H9 (cell line): ENCODE data around the gene PLAGL1. TPM values are rescaled to one million over a fixed set of nuclear protein-coding genes. Genes with fewer than 3 reads are reported as not detected.

Source experiments
- DNase-seq: peaks from one replicate; pipeline ENCODE4 v3.0.0-alpha.2; 2017
- H2AFZ ChIP-seq: one replicate; pipeline ENCODE4 v1.6.1; 2013; ENCODE audit warnings: mild to moderate bottlenecking, low read length, control low read depth, moderate library complexity
- H2AK5ac ChIP-seq: 2 replicates; pipeline ENCODE4 v1.6.1; 2013; ENCODE audit warnings: low read length, control low read depth, mixed read lengths; ENCODE audit not compliant: insufficient read length
- H2BK120ac ChIP-seq: one replicate; pipeline ENCODE4 v1.6.1; 2013; ENCODE audit warnings: low read depth, mild to moderate bottlenecking, low read length, control low read depth, inconsistent platforms; ENCODE audit not compliant: poor library complexity, severe bottlenecking
- H2BK12ac ChIP-seq: 2 replicates; pipeline ENCODE4 v1.6.1; 2013; ENCODE audit warnings: low read length, control low read depth, mixed read lengths, low read depth; ENCODE audit not compliant: insufficient read length
- H2BK15ac ChIP-seq: 2 replicates; pipeline ENCODE4 v1.6.1; 2013; ENCODE audit warnings: low read depth, low read length, control low read depth
- H2BK20ac ChIP-seq: one replicate; pipeline ENCODE4 v1.6.1; 2013; ENCODE audit warnings: low read depth, mild to moderate bottlenecking, low read length, control low read depth, inconsistent platforms; ENCODE audit not compliant: poor library complexity, severe bottlenecking
- H2BK5ac ChIP-seq: 2 replicates; pipeline ENCODE4 v1.6.1; 2013; ENCODE audit warnings: low read length, control low read depth, mixed read lengths; ENCODE audit not compliant: insufficient read length
- H3K14ac ChIP-seq: 2 replicates; pipeline ENCODE4 v1.6.1; 2013; ENCODE audit warnings: low read length, control low read depth; ENCODE audit not compliant: insufficient read depth
- H3K18ac ChIP-seq: 2 replicates; pipeline ENCODE4 v1.6.1; 2013; ENCODE audit warnings: low read depth, mild to moderate bottlenecking, mixed read lengths, low read length, control low read depth; ENCODE audit not compliant: insufficient read length
- H3K23ac ChIP-seq: 2 replicates; pipeline ENCODE4 v1.6.1; 2013; ENCODE audit warnings: low read length, control low read depth, mixed read lengths, low read depth; ENCODE audit not compliant: insufficient read length
- H3K23me2 ChIP-seq: 2 replicates; pipeline ENCODE4 v1.6.1; 2013; ENCODE audit warnings: low read depth, mild to moderate bottlenecking, mixed read lengths, low read length, control low read depth; ENCODE audit not compliant: insufficient read length, poor library complexity, severe bottlenecking
- H3K27ac ChIP-seq: 2 replicates; pipeline ENCODE4 v1.5.1; 2013; ENCODE audit warnings: low read length, control low read depth, mixed read lengths, low read depth; ENCODE audit not compliant: insufficient read length
- H3K27me3 ChIP-seq: 2 replicates; pipeline ENCODE4 v1.6.1; 2013; ENCODE audit warnings: low read length, control low read depth, inconsistent platforms; ENCODE audit not compliant: insufficient read depth
- H3K4ac ChIP-seq: 2 replicates; pipeline ENCODE4 v1.6.1; 2013; ENCODE audit warnings: low read depth, mild to moderate bottlenecking, control low read depth, inconsistent platforms, low read length, moderate library complexity
- H3K4me1 ChIP-seq: 2 replicates; pipeline ENCODE4 v1.6.1; 2013; ENCODE audit warnings: low read length, control low read depth, inconsistent platforms; ENCODE audit not compliant: insufficient read depth
- H3K4me2 ChIP-seq: 2 replicates; pipeline ENCODE4 v1.6.1; 2013; ENCODE audit warnings: low read length, control low read depth, mixed read lengths; ENCODE audit not compliant: insufficient read length, insufficient read depth
- H3K56ac ChIP-seq: 2 replicates; pipeline ENCODE4 v1.6.1; 2013; ENCODE audit warnings: low read depth, mild to moderate bottlenecking, mixed read lengths, low read length, control low read depth; ENCODE audit not compliant: insufficient read length
- H3K79me1 ChIP-seq: 2 replicates; pipeline ENCODE4 v1.6.1; 2013; ENCODE audit warnings: low read depth, mild to moderate bottlenecking, moderate library complexity, low read length, control low read depth, inconsistent platforms; ENCODE audit not compliant: insufficient read depth, poor library complexity, severe bottlenecking
- H3K79me2 ChIP-seq: 2 replicates; pipeline ENCODE4 v1.6.1; 2013; ENCODE audit warnings: low read length, control low read depth, inconsistent platforms; ENCODE audit not compliant: insufficient read depth
- H3K9ac ChIP-seq: 2 replicates; pipeline ENCODE4 v1.6.1; 2013; ENCODE audit warnings: low read length, control low read depth, mixed read lengths; ENCODE audit not compliant: insufficient read length; ENCODE audit errors: extremely low read depth
- H3K9me3 ChIP-seq: one replicate; pipeline ENCODE4 v1.6.1; 2013; ENCODE audit warnings: low read depth, low read length, inconsistent platforms; ENCODE audit not compliant: control insufficient read depth
- H3T11ph ChIP-seq: one replicate; pipeline ENCODE4 v1.6.1; 2013; ENCODE audit warnings: mild to moderate bottlenecking, low read length, control low read depth, inconsistent platforms
- H4K20me1 ChIP-seq: one replicate; pipeline ENCODE4 v1.6.1; 2013; ENCODE audit not compliant: control insufficient read depth, insufficient read length, insufficient read depth
- H4K5ac ChIP-seq: 2 replicates; pipeline ENCODE4 v1.6.1; 2013; ENCODE audit warnings: low read depth, mild to moderate bottlenecking, mixed read lengths, low read length, control low read depth; ENCODE audit not compliant: insufficient read length
- H4K8ac ChIP-seq: replicated peaks from 2 replicates; pipeline ENCODE4 v1.6.1; 2013; ENCODE audit warnings: low read length, control low read depth, mixed read lengths, low read depth; ENCODE audit not compliant: insufficient read length
- H4K91ac ChIP-seq: 2 replicates; pipeline ENCODE4 v1.6.1; 2013; ENCODE audit warnings: low read depth, mild to moderate bottlenecking, moderate library complexity, mixed read lengths, low read length, control low read depth; ENCODE audit not compliant: insufficient read length
- H3K27ac Mint-ChIP-seq, 3 experiments: 2 replicates in 2 of 3; 3 replicates in 1 of 3; pipeline ENCODE4 v1.8.0; 2020 to 2021; ENCODE audit warnings: mixed read lengths in 3 of 3, mild to moderate bottlenecking in 1 of 3, moderate library complexity in 1 of 3
- H3K27me3 Mint-ChIP-seq: 2 replicates; pipeline ENCODE4 v1.8.0; 2021; ENCODE audit warnings: low read depth, mild to moderate bottlenecking, moderate library complexity, mixed read lengths
- H3K36me3 Mint-ChIP-seq, 3 experiments: 2 replicates in 2 of 3; 3 replicates in 1 of 3; pipeline ENCODE4 v1.8.0; 2020 to 2021; ENCODE audit warnings: low read depth in 3 of 3, mixed read lengths in 3 of 3; ENCODE audit not compliant: insufficient read depth in 1 of 3
- H3K4me1 Mint-ChIP-seq, 2 experiments: 2 replicates each; pipeline ENCODE4 v1.8.0; 2020; ENCODE audit warnings: mixed read lengths in 2 of 2
- H3K4me3 Mint-ChIP-seq, 2 experiments: 2 replicates in 1 of 2; 3 replicates in 1 of 2; pipeline ENCODE4 v1.8.0; 2020 to 2021; ENCODE audit warnings: mild to moderate bottlenecking in 2 of 2, mixed read lengths in 2 of 2, moderate library complexity in 1 of 2
- H3K9me3 Mint-ChIP-seq, 2 experiments: 2 replicates in 1 of 2; 3 replicates in 1 of 2; pipeline ENCODE4 v1.8.0; 2020; ENCODE audit warnings: mild to moderate bottlenecking in 2 of 2, mixed read lengths in 2 of 2, moderate library complexity in 1 of 2
- WGBS: extraction: QIAGEN DNeasy Blood & Tissue Kit; methylation state at CpG from one replicate; pipeline ENCODE4 v1.1.7; 2013; ENCODE audit warnings: missing lambda C conversion rate, low lambda C conversion rate, mixed read lengths; ENCODE audit not compliant: insufficient read length; ENCODE audit errors: extremely low coverage; 5-methylcytosine and 5-hydroxymethylcytosine counted together
- total RNA-seq: library from RNA; stranded (reverse); gene quantifications from 2 replicates; pipeline ENCODE4 v1.2.1, GENCODE V29; 2021
- TF ChIP-seq, protein P1 (sequence below): fragments of 200-600 bp; sonication (generic); conservative IDR thresholded peaks from 3 replicates; pipeline ENCODE4 v1.8.0; 2021; ENCODE audit warnings: antibody characterized with exemption, mild to moderate bottlenecking

Gene PLAGL1
- total RNA-seq, 1 experiment from 2014 or later, result 1.9 TPM

- peaks cover 4 to 6% of the 10 kb centered on the region in 2 experiments; a peak in 3 of 5 replicates for H3K9me3 Mint-ChIP-seq
- 0 out of 7 replicates have a peak, but pooled peaks cover 0 to 5% (median 0%) of the 10 kb centered on the region in 3 experiments for H3K36me3 Mint-ChIP-seq
Observed at GRCh38 chr6:143949535-143949934, 58.5 kb downstream of the PLAGL1 start.

More at GRCh38 chr6:143949535-143949934, 58.5 kb downstream of the PLAGL1 start:
- no peaks in the 10 kb centered on the region for H3K23me2 ChIP-seq
- H2BK5ac ChIP-seq, result no peak overlapping the region
- no peak overlapping the region for H2BK20ac ChIP-seq
- no peak overlapping the region for H3K14ac ChIP-seq
- no CpG with 5 or more reads among the region's 1 CpG for WGBS
- H3K9me3 ChIP-seq, result peaks cover 6% of the 10 kb centered on the region
- no peak overlapping the region for H4K91ac ChIP-seq
- no peak overlapping the region for H2AFZ ChIP-seq
- H3K4me1 Mint-ChIP-seq, result peaks cover 16 to 21% of the 10 kb centered on the region in 2 experiments
- no peak overlapping the region for H4K8ac ChIP-seq
- H3K4me3 Mint-ChIP-seq, result no peak overlapping the region
- DNase-seq, result no peak
- H3K23ac ChIP-seq, result no peak overlapping the region
- H3K27ac Mint-ChIP-seq, result no peak overlapping the region
- H2BK15ac ChIP-seq, result no peak overlapping the region
- H3K79me1 ChIP-seq, result no peaks in the 10 kb centered on the region
- peaks cover 66% of the 10 kb centered on the region for H3K27me3 Mint-ChIP-seq
- H4K5ac ChIP-seq, result no peak overlapping the region
- H3K18ac ChIP-seq, result no peak overlapping the region
- no peak overlapping the region for H2BK12ac ChIP-seq
- TF ChIP-seq, protein P1, sequence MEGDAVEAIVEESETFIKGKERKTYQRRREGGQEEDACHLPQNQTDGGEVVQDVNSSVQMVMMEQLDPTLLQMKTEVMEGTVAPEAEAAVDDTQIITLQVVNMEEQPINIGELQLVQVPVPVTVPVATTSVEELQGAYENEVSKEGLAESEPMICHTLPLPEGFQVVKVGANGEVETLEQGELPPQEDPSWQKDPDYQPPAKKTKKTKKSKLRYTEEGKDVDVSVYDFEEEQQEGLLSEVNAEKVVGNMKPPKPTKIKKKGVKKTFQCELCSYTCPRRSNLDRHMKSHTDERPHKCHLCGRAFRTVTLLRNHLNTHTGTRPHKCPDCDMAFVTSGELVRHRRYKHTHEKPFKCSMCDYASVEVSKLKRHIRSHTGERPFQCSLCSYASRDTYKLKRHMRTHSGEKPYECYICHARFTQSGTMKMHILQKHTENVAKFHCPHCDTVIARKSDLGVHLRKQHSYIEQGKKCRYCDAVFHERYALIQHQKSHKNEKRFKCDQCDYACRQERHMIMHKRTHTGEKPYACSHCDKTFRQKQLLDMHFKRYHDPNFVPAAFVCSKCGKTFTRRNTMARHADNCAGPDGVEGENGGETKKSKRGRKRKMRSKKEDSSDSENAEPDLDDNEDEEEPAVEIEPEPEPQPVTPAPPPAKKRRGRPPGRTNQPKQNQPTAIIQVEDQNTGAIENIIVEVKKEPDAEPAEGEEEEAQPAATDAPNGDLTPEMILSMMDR, result no peak
- H3K27me3 ChIP-seq, result peaks cover 5% of the 10 kb centered on the region; the same call in 1 of the 2 replicates
- no peak overlapping the region for H3K9ac ChIP-seq
- no peak overlapping the region for H3K4ac ChIP-seq
- no peak overlapping the region for H3K27ac ChIP-seq
- H3K4me2 ChIP-seq, result no peak overlapping the region
- H3K56ac ChIP-seq, result no peak overlapping the region
- H3K4me1 ChIP-seq, result peaks cover 6% of the 10 kb centered on the region; the same call in 1 of the 2 replicates
- no peak overlapping the region for H2BK120ac ChIP-seq
- H3K79me2 ChIP-seq, result no peaks in the 10 kb centered on the region
- H3T11ph ChIP-seq, result no peak overlapping the region
- H4K20me1 ChIP-seq, result no peaks in the 10 kb centered on the region
- no peak overlapping the region for H2AK5ac ChIP-seq
